HepG2 (cell line): ENCODE data around the gene FAM234A. TPM values are rescaled to one million over a fixed set of nuclear protein-coding genes. Genes with fewer than 3 reads are reported as not detected.

Source experiments
- AGO1 ChIP-seq: fragments of 200-400 bp; formaldehyde crosslinking; IDR thresholded peaks from 2 replicates; pipeline ENCODE4 v1.6.1; 2017; ENCODE audit warnings: mild to moderate bottlenecking, low read depth, low read length, moderate library complexity; ENCODE audit not compliant: poor library complexity, severe bottlenecking
- DMTF1 ChIP-seq: sonication (generic); formaldehyde crosslinking; IDR thresholded peaks from 2 replicates; pipeline ENCODE4 v1.4.0; 2020; ENCODE audit warnings: mild to moderate bottlenecking, missing genetic modification reagents
- GATAD2A ChIP-seq: IDR thresholded peaks from 2 replicates; pipeline ENCODE4 v1.6.1; 2016
- GTF3A ChIP-seq: sonication (generic); formaldehyde crosslinking; conservative IDR thresholded peaks from 2 replicates; pipeline ENCODE4 v1.4.0; 2020; ENCODE audit warnings: mild to moderate bottlenecking, missing genetic modification reagents
- LBX2 ChIP-seq: sonication (generic); formaldehyde crosslinking; IDR thresholded peaks from 2 replicates; pipeline ENCODE4 v1.5.0; 2020; ENCODE audit warnings: missing genetic modification reagents, mild to moderate bottlenecking, borderline replicate concordance
- MBD4 ChIP-seq: IDR thresholded peaks from 2 replicates; pipeline ENCODE4 v1.6.1; 2012; ENCODE audit warnings: low read length, inconsistent platforms, borderline replicate concordance
- MEF2D ChIP-seq: sonication (generic); formaldehyde crosslinking; IDR thresholded peaks from 2 replicates; pipeline ENCODE4 v1.5.1; 2020; ENCODE audit warnings: mild to moderate bottlenecking, missing genetic modification reagents
- MEIS2 ChIP-seq: sonication (generic); formaldehyde crosslinking; IDR thresholded peaks from 2 replicates; pipeline ENCODE4 v1.9.0; 2021; ENCODE audit warnings: mild to moderate bottlenecking, missing genetic modification reagents
- NCOA2 ChIP-seq: sonication (generic); formaldehyde crosslinking; IDR thresholded peaks from 2 replicates; pipeline ENCODE4 v1.8.0; 2022; ENCODE audit warnings: inconsistent platforms
- SNAPC2 ChIP-seq: sonication (generic); formaldehyde crosslinking; IDR thresholded peaks from 2 replicates; pipeline ENCODE4 v1.8.1; 2022; ENCODE audit warnings: mild to moderate bottlenecking, missing genetic modification reagents
- TCF7 ChIP-seq: sonication (generic); IDR thresholded peaks from 2 replicates; pipeline ENCODE4 v1.6.1; 2016; ENCODE audit warnings: antibody characterized with exemption, low read depth
- TEF ChIP-seq: sonication (generic); formaldehyde crosslinking; IDR thresholded peaks from 2 replicates; pipeline ENCODE4 v1.5.0; 2020; ENCODE audit warnings: missing genetic modification reagents
- ZBED4 ChIP-seq: sonication (generic); formaldehyde crosslinking; IDR thresholded peaks from 2 replicates; pipeline ENCODE4 v1.4.0; 2020; ENCODE audit warnings: missing genetic modification reagents, borderline replicate concordance
- ZBTB38 ChIP-seq: sonication (generic); formaldehyde crosslinking; IDR thresholded peaks from 2 replicates; pipeline ENCODE4 v1.5.1; 2020; ENCODE audit warnings: mild to moderate bottlenecking, missing genetic modification reagents
- ZBTB8A ChIP-seq: sonication (generic); formaldehyde crosslinking; IDR thresholded peaks from 2 replicates; pipeline ENCODE4 v1.4.0; 2020; ENCODE audit warnings: mild to moderate bottlenecking, low read depth, missing genetic modification reagents, borderline replicate concordance
- ZNF180 ChIP-seq: sonication (generic); formaldehyde crosslinking; IDR thresholded peaks from 2 replicates; pipeline ENCODE4 v1.4.0; 2020; ENCODE audit warnings: low read depth, missing genetic modification reagents, borderline replicate concordance
- ZNF598 ChIP-seq: sonication (generic); formaldehyde crosslinking; IDR thresholded peaks from 2 replicates; pipeline ENCODE4 v1.5.1; 2020; ENCODE audit warnings: mild to moderate bottlenecking, missing genetic modification reagents, borderline replicate concordance
- ZNF713 ChIP-seq: sonication (generic); formaldehyde crosslinking; IDR thresholded peaks from 2 replicates; pipeline ENCODE4 v1.4.0; 2020; ENCODE audit warnings: mild to moderate bottlenecking, missing genetic modification reagents
- ZNF740 ChIP-seq: sonication (generic); formaldehyde crosslinking; IDR thresholded peaks from 2 replicates; pipeline ENCODE4 v1.4.0; 2020; ENCODE audit warnings: missing genetic modification reagents
- polyA plus RNA-seq, 8 experiments: library from polyadenylated mRNA; depleted of rRNA in 3 of 8; stranded (reverse) in 7 of 8; unstranded in 1 of 8; fragments of >200 nt; fragmentation: Illumina TruSeq in 4 of 8; extraction: Trizol in 4 of 8; gene quantifications; 2 replicates each; pipeline versions ENCODE4 v1.2.1 to v1.2.3, GENCODE V29; 2011 to 2016; ENCODE audit warnings: low read depth in 4 of 8, missing spikeins in 1 of 8, mixed read lengths in 1 of 8; ENCODE audit not compliant: insufficient read depth in 1 of 8
- total RNA-seq, 5 experiments: library from RNA; depleted of rRNA; stranded (reverse); fragments of >200 nt; fragmentation: Illumina TruSeq; extraction: Trizol; gene quantifications; 2 replicates each; pipeline ENCODE4 v1.2.3, GENCODE V29; 2016; ENCODE audit warnings: low read depth in 1 of 5

Gene FAM234A
- total and polyA plus RNA-seq, 2 of the 13 experiments (the other 11 are each of a cell fraction or from before 2014, with no cell fraction given) = 29.2 to 34.4 TPM

GRCh38 chr16:228852-229730, 5.5 kb upstream of the FAM234A start, which contains the start of gene LUC7L (continued):
- TF ChIP-seq DMTF1 (CRISPR knock-in tag) (no peak), SNAPC2 (CRISPR knock-in tag) (peak; percentile 95), ZNF598 (CRISPR knock-in tag) (peak; percentile 88; the same call in 1 of the 2 replicates), ZNF740 (CRISPR knock-in tag) (0 out of 2 replicates have a peak, but pooled peaks have one; percentile 53), ZBTB8A (CRISPR knock-in tag) (no peak), MBD4 (no peak), GATAD2A (CRISPR knock-in tag) (no peak; the same call in 1 of the 2 replicates), ZBTB38 (CRISPR knock-in tag) (peak; percentile 95), TEF (CRISPR knock-in tag) (no peak), LBX2 (CRISPR knock-in tag) (peak; percentile 93), ZBED4 (peak; percentile 79; the same call in 1 of the 2 replicates), MEF2D (CRISPR knock-in tag) (peak; percentile 91), ZNF180 (CRISPR knock-in tag) (peak; percentile 43; the same call in 1 of the 2 replicates), ZNF713 (CRISPR knock-in tag) (0 out of 2 replicates have a peak, but pooled peaks have one; percentile 42), AGO1 (no peak), GTF3A (CRISPR knock-in tag) (no peak), MEIS2 (CRISPR knock-in tag) (peak; percentile 84), TCF7 (no peak), NCOA2 (peak; percentile 65; the same call in 1 of the 2 replicates)
